SHP77 (cell line): Measurements from ENCODE around the gene TMEM131L.
"Not testable (repeated sequence)": the region's sequence is repeated elsewhere in the genome, so short reads cannot be mapped to it uniquely, and the experiment has no call there.

Experiments used
- DNase-seq, 2 experiments: peaks; one replicate each; lab custom pipeline; 2025; lab: John Stamatoyannopoulos, UW

TMEM131L gene

DNA sequence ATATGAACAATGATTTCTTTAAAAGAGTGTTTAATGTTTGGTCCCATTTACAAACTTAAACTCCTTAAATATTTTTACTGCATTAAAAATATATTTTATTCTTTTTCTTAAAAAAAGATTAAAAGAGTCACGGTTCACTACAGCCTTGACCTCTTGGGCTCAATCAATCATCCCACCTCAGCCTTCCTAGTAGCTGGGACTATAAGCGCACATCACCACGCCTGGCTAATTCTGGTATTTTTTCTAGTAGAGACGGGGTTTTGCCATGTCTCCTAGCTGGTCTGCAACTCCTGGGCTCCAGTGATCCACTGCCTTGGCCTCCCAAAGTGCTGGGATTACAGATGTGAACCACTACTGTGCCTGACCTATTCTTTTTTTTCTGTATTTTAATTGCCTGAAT, 113.2 kb downstream of the TMEM131L start:
- DNase-seq: no peak

DNA sequence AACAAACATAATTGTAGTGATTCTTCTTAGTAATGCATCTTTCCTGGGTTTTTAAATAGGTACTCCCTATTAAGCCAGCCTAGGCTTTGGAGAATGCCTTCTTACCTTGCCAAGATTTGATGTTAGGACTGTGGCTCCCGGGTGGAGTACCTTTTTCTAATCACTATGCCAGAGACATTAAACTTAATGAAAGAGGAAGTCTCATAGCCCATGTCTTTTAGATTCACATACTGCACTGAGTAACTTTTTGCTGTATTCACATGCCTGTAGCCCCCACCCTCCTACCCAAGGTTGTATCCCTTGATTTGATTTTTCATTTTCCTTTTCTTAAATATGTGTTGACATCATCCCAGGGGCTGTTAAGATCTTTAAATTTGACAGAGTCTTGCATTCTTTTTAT, 113.7 kb downstream of the TMEM131L start:
- DNase-seq: no peak

DNA sequence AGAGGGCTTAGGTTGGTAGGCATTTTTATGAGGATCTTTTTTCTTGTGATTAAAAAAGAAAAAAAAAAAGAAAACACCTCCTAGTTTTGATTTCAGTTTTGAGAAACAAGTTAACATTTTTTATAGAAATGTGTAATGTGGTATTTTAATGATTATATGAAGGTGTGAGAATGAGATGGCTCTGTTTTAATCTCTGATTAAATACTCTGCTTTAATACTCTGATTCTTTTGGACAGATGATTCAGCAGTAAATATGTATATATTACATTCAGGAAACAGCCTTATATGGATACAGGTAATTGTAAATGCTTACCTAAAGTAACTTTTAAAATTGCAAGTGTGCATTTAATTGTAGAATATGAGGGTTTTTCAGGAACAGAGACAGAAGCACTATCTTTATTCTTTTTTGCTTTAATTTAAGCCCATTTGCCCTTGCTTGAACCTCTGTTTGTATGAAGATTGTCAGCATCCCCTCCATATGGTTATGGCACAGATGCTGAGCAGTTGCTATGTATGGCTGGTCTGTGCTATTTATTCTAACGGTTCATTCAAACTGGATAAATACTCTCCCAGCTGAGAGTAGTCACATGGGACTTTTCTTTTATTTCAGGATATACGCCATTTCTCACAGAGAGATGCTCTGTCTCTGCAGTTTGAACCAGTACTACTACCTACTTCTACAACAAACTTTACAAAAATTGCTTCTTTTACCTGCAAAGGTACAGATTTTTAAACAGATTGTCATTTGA, 117.0 kb downstream of the TMEM131L start:
- no peak for DNase-seq

DNA sequence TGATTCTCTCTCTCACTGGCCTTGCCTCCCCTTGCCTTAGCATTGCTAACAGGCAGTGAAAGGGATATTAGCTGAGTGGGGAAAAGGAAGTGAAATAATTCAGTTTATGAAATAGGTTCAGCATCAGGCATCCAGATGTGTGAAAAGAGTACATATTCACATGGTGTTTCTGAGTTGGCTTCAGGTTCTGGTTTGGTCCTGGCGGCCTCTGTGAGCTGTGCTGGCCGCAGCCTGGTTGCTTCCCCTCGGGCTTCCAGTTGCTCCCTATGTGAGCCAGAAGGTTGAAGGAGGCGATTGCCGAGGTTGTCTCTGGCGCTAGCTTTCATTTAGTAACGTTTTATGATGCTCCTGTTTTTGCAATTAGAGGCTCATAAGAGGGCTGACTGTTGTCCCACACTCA, 118.9 kb downstream of the TMEM131L start:
- DNase-seq: no peak

DNA sequence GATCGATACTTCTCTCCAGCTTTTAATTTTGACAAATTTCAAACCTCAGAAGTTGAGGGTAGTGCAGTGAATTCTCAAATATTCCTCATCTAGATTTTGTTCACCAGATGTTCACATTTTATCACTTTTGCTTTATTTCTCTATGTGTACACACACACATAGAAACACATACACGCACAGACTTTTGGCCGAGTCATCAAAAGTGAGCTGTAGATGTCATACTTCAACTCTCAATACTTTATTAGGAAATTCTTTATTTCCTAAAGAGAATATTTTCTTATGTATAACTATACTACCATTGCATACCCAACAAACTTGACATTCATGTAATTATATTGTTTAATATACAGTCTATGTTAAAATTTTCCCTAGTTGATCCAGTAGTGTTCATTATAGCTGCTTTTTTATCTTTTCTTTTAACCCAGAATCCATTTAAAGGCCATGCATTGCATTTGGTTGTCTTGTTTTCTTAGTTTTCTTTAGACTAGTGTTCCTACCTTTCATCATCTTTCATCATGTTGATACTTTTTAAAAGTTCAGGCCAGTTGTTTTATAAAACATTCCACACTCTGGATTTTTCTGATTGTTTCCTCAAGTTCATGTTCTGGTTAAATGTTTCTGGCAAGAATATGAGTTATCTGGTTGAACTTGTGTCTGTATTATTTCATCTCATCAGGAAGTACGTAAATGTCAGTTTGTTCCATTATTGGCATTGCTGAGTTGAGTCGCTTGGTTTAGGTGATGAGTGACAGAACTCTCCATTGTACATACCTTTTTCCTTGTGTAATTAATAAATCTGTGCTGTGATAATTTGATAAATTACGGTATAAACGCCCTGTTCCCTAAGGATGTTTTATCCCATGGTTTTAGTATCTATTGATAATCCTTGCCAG, 123.8 kb downstream of the TMEM131L start:
- DNase-seq: no peak

DNA sequence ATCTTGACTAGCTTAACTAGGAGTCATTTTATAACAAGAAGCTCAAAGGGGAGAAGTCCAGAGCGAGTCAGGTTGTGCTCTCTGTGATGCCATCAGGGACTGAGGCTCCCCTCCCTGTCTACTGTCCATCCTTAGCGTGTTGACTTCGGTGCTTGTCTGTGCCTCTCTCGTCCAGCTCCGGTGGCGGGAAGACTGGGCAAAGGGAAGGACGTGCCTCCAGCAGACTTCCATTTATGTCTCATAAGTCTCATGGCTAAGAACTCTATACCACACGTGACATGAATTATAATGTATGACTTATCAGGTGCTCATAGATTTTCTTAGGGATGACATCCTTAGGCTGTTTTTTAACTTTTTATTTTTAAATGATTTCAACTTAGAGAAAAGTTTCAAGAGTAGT, 125.3 kb downstream of the TMEM131L start:
- DNase-seq: no peak

DNA sequence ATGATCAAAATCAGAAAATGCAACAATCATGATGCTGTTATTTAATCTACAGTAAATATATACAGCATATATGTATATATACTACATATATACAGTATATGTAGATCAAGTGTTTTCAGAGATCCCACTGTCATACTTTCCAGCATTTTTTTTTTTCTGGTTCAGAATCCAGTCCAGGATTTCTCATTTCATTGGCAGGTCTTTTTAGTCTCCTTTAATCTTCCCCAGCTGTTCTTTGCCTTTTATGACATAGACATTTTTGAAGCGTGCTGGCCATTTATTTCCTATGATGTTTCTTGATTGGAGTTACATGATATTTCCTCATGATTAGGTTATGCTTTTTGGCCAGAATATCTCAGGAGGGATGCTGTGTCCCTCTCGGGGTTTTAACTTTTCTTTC, 125.9 kb downstream of the TMEM131L start:
- no peak for DNase-seq

DNA sequence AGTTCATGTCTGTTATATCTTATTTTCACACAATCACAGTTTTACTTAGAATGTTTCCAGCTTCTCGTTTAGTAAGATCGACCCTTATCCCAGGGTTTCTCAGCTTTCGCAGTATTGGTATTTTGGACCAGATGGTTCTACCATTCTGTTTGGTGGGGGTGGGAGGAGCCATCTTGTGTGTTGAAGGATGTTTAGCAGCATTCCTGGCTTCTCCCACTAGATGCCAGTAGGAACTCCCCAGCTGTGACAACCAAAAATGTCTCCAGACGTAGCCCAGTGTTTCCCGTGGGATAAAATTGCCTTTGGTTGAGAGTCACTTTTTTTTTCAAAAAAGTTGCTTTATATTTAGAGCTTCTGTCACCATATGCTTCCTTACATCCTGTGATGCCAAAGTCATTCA, 127.0 kb downstream of the TMEM131L start:
- no peak for DNase-seq

DNA sequence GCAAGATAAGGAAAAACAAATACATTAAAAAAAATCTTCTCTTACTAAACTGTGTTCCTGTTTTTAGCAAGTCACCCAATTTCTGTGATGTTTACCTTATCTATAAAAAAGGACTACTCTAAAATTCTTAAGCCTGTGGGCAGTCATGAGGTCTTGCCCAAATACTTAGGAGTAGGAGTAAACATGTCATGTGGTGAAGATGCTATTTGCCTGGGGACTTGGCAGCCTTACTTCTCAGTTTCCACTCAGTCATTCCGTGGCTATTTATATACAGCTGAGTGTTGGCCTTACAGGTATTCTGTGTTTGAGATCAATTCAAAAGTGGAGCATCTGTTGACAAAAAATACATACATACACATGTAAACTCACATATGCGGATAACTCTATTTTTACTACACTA, 128.1 kb downstream of the TMEM131L start:
- DNase-seq: no peak

DNA sequence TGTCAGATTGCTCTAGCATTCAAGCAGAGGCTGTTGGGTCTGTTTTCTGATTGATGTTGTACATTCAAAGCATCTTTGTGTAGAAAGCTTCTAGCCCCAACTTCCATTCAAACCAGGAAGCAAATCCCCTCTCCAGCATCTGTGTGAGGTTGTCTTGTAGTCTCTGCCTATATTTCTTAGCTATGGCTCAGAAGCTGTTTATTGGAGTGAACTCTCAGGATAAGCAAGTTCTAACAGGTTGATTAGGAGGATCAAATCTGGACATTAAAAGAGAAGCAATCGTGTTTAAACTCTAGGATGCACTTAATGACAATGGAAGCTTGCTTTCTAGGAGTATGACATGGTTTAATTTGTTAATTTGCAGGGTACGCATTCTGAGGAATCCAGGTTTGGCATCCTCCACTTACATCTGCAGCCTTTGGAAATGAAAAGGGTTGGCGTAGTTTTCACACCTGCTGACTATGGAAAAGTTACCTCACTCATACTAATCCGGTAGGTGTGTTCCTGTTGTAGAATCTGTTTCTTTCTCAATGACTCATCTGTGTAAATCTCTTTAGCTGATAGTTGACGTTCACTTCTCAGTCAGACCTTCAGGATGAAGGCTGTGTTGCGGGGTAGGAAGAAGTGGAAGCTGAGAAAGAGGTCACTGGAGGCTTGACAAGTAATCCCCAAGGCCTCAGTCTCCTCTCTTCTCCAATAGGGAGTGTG, 129.9 kb downstream of the TMEM131L start:
- no peak for DNase-seq

DNA sequence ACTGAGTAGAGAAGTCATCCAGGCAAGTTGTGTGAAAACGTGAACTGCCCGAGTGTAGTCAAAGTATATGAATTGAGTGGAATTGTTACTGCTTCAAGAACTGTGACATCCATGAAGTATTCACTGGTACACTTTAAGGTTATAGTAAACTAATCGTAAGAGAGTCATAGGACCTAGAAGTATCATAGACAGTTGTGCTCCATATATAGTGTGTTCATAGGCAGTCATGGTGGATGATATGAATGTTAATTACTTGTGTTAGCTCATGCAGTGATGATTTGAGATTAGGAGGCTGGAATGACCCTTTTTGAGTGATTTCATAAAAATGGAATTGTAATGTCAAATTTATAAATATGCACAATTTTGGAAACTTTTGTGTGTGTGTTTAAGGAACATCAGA, 136.6 kb downstream of the TMEM131L start:
- DNase-seq: no peak

DNA sequence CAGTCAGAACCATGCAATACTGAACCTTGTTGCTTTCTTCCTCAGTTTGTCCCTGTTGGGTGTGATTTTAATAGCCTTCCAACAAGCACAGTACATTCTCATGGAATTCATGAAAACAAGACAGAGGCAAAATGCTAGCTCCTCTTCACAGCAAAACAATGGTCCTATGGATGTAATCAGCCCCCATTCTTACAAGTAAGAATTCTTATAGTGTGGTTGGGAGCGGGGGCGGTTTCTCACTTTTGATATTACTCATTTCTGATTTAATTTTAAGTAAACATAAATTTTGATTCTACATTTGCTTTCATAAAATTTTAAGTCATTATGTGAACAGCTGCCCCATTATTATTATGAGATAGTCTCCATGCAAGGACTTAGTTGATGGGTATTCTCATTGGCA, 137.1 kb downstream of the TMEM131L start:
- DNase-seq: no peak

DNA sequence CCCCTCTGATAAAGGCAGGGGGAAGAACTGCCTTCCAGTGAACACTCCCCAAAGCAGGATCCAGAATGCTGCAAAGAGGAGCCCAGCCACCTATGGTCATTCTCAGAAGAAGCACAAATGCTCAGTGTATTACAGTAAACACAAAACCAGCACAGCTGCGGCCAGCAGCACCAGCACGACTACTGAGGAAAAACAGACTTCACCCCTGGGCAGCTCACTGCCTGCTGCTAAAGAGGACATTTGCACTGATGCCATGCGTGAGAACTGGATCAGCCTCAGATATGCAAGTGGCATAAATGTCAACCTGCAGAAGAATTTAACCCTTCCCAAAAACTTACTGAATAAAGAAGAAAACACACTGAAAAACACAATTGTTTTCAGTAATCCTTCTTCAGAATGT, 137.7 kb downstream of the TMEM131L start:
- no peak for DNase-seq

DNA sequence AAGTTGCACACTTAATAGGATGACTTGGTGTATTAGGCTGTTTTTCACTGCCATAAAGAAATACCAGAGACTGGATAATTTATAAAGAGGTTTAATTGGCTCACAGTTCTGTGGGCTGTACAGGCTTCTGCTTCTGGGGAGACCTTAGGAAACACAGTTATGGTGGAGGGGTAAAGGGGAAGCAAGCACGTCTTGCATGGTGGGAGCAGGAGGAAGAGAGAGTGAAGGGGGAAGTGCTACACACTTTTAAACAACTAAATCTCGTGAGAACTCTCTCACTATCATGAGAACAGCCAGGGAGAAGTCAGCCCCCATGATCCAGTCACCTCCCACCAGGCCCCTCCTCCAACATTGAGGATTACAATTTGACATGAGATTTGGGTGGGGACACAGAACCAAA, 142.9 kb downstream of the TMEM131L start:
- not testable (repeated sequence) for DNase-seq

DNA sequence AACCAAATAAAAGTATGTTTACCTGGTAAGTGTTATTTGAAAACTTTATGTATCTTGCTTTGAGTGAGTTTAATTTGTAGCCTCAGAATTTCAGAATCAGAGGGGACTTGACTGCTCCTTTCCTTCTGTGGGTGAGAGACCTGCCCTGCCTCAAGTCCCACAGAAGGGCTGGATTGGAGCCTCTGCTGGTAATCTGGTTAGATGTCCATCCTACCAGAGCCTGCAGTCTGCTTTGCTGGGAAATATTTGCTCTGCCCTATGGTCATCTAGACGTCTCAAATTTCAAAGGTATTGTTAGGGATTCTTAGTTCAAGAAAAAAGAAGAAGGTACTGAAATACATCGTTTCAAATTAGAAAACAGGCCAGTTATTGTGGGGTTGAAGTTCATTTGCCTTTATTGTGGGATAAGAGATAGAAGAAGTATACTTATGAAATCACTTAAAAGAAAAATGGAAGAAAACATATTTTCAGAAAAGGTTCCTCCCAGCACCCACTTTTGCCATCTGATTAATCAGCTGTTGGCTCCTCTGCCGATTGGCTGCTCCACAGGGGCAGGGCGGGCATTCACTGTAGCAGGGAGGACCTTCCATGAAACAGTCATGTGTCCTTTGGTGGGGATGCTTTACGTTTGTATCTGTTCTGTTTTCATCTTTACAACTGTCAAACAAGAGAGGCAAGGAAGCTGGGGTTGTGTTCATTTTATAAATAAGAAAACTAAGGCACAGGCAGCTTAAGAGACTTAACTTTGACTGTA, 144.6 kb downstream of the TMEM131L start:
- DNase-seq: no peak

DNA sequence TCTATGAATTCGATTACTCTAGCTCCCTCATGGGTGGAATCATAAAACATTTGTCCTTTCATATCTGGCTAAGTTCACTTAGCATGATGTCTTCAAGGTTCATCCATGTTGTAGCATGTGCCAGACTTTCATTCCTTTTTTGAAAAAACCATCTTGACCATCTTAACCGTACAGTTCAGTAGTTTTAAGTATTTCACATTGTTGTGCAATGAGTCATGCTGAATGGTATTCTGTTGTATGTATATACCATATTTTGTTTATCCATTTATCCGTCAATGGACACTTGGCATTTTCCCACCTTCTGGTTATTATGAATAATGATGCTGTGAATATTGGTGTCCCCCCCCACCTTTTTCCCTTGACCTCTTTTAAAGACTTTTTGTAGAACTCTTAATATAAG, 145.5 kb downstream of the TMEM131L start:
- no peak for DNase-seq

DNA sequence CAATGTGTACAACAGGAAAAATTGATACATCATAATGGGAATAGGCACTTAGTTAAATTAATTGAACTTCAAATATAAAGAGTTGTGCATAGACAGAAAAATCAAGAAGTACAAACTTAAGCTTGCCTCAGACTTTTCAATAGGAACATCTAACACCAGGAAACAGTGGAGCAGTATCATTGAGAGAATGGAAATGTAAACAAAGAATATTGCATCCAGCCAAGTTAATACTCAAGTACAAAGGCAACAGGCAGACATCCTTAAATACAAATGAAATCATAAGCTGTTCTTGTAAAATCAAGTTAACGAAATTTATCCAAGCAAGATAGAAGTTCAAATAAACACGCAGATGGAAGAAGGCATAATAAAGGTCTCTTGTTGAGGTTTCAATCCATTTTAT, 146.7 kb downstream of the TMEM131L start:
- DNase-seq: no peak

DNA sequence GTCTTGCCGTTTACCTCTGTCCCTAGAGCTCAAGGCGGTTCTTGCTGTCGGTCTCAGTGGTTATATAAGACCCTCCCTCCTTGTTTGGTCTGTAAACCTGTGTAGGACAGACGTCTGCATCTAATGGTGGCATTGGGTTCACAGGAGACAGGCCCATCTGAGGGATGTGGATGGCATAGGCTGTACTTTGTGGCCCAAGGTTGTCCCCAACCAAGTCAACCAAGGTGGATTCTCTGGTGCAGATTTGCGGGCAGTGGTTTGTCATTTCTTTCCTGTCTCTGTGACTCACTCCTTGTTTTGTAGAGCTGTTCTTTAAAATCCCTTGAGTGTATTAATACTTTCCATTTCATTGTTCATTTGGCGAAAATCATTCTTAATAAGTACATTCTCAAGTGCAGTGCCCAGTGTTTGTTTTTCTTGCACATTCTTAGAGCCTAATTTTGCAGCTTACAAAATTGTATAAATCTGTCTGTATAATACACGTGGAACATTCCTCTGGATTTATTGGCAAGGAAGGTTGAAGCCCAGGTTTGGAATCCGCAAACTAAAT, 149.9 kb downstream of the TMEM131L start:
- no peak for DNase-seq

DNA sequence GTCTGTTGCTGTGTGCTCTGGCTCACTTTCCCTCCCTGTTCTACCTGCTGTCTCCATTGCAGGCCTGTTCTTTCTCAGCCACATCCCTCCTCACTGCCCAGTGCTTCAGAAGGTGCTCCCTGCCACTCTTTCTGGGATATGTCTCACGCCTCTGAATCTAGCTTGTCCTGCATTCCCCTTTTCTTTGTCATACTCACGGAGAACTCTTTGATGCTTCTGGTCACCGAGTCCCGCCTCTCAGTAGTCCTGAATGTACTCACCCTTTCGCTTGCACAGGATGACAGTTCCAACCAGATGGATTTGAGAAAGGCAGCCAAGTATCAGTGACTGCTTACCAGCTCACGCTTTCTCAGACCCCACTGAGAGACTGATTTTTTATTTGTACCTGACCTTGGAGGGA, 152.7 kb downstream of the TMEM131L start:
- no peak for DNase-seq

DNA sequence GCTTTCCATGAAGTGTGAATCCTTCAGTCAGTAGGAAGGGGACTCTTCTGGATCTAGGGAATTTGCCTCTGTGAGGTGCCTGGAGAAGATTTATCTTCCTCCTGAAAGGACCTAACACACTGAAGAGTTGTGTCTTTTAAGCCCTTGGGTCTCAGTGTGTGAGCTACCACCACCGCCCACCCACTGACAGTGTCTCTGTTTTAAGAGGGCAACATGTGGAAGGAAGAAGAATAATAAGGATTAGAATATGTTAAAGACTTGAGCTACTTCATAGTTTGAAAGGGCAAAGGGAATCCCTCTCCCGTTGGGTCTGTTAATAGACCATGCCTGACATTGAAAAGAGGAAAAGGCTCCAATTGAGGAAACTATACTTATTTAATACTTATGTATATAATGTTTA, 153.7 kb downstream of the TMEM131L start:
- no peak for DNase-seq

DNA sequence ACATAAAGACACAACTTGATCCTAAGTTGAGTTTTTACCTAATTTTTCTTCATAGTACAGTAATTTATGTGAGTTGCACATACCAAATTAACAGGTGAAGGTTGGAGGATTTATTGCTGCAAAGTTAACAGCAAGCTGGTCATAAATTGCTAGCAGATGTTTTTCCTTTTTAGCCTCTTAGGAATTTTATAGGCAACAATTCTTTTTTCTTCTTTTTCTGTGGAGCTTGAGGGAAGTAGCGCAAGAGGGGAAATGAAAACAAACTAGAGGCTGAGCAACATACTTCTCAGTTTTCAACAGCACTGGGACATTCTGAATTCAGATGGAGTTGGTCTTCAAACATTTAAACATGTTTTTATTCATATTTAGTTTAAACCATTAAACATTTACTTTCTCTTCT, 154.2 kb downstream of the TMEM131L start:
- DNase-seq: no peak

DNA sequence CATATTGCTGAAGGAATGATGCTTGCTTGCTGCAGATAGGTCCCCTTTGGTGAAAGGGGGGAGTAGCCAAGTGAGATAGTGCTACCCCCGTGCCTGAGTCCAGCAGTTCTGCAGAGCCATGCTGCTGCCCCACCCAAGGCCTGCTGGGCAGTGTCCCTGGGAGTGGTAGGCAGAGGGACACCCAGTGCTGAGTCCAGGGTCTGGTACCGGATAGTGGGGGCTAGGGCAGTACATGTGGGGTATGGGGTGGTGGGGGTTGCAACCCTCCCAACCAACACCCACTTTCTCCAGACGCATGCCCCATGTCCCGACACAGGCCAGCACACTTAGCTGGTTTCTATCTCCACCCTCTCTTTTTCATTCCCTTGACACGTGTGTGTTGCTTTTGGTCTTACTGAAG, 155.9 kb downstream of the TMEM131L start:
- DNase-seq: no peak
